ENCODE results near the gene FAM219A.

The FAM219A gene

GRCh38 chr9:34498553-34498952, 40.2 kb upstream of the FAM219A start:
- no peak for DNase-seq (ENCODE audit: low spot score)
- in situ Hi-C loops (cut with MboI; ENCODE audit: low pct_unique_long_range_greater_than_20kb, low sequenced_read_pairs, unreplicated experiment), result loop anchor here (10.0 kb wide), 1 partner anchor 64 kb away; no protein-coding TSS in a partner anchor
- TF ChIP-seq, protein P1, sequence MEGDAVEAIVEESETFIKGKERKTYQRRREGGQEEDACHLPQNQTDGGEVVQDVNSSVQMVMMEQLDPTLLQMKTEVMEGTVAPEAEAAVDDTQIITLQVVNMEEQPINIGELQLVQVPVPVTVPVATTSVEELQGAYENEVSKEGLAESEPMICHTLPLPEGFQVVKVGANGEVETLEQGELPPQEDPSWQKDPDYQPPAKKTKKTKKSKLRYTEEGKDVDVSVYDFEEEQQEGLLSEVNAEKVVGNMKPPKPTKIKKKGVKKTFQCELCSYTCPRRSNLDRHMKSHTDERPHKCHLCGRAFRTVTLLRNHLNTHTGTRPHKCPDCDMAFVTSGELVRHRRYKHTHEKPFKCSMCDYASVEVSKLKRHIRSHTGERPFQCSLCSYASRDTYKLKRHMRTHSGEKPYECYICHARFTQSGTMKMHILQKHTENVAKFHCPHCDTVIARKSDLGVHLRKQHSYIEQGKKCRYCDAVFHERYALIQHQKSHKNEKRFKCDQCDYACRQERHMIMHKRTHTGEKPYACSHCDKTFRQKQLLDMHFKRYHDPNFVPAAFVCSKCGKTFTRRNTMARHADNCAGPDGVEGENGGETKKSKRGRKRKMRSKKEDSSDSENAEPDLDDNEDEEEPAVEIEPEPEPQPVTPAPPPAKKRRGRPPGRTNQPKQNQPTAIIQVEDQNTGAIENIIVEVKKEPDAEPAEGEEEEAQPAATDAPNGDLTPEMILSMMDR (IDR thresholded peaks at IDR 0.05; ENCODE audit: extremely low read depth, insufficient read depth, missing control alignments), result no peak

GRCh38 chr9:34496149-34496712, 37.9 kb upstream of the FAM219A start:
- DNase-seq (ENCODE audit: low spot score), result no peak
- TF ChIP-seq, protein P1 (IDR thresholded peaks at IDR 0.05; ENCODE audit: extremely low read depth, insufficient read depth, missing control alignments), result no peak
- in situ Hi-C loops (cut with MboI; ENCODE audit: low pct_unique_long_range_greater_than_20kb, low sequenced_read_pairs, unreplicated experiment), result loop anchor here (10.0 kb wide), 1 partner anchor 61 kb away; no protein-coding TSS in a partner anchor

- in situ Hi-C loops (cut with MboI; ENCODE audit: low pct_unique_long_range_greater_than_20kb, low sequenced_read_pairs, unreplicated experiment), result loop anchor here (10.0 kb wide), 1 partner anchor 59 kb away; no protein-coding TSS in a partner anchor
- no peak for DNase-seq (ENCODE audit: low spot score)
- TF ChIP-seq, protein P1 (IDR thresholded peaks at IDR 0.05; ENCODE audit: extremely low read depth, insufficient read depth, missing control alignments), result no peak
Measured at GRCh38 chr9:34493972-34494535, 35.7 kb upstream of the FAM219A start.

DNA sequence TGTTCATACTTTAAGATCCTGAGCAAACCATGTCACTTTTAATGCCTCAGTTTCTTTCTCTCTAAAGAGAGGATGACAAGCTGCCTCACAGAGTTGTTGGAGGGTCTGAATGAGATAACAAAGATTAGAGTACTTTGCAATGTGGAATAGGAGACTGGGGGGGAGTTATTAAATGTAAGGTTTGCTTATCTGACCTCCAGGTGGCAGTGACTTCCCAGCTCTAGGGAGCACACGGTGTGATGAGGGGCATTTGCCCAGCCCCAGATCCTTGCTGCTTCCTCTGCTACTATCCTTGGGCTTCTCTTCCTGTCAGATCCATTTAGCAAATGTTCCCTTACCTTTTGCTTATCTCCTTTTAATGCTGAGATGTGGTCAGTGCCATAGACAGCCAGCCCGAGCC, 33.7 kb upstream of the FAM219A start:
- in situ Hi-C loops (cut with MboI; ENCODE audit: low pct_unique_long_range_greater_than_20kb, low sequenced_read_pairs, unreplicated experiment), result loop anchor here (10.0 kb wide), 1 partner anchor 57 kb away; no protein-coding TSS in a partner anchor
- TF ChIP-seq, protein P1 (IDR thresholded peaks at IDR 0.05; ENCODE audit: extremely low read depth, insufficient read depth, missing control alignments), result no peak
- no peak for DNase-seq (ENCODE audit: low spot score)

DNA sequence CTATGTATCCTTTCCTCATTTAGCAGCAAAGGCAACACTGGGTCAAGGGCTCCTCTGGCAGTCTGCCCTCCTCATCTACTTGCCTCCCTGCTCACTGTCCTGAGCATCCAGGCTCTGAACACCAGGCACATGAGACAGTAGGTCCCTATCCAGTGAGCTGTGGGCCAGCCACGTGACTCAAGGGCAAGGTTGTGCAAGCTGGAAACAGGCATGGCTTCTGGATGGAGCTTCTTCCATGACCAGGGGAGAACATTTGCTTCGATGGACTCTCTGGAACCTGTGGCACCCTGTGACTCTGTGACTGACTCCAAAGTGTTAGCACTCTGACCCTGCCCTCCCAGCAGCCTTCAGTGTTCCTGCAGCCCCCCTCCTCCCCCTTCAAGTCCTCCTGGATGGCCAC, 33.2 kb upstream of the FAM219A start:
- in situ Hi-C loops (cut with MboI; ENCODE audit: low pct_unique_long_range_greater_than_20kb, low sequenced_read_pairs, unreplicated experiment), result loop anchor here (10.0 kb wide), 1 partner anchor 57 kb away; no protein-coding TSS in a partner anchor
- DNase-seq (ENCODE audit: low spot score), result no peak
- TF ChIP-seq, protein P1 (IDR thresholded peaks at IDR 0.05; ENCODE audit: extremely low read depth, insufficient read depth, missing control alignments), result no peak

- DNase-seq (ENCODE audit: low spot score), result no peak
- TF ChIP-seq, protein P1 (IDR thresholded peaks at IDR 0.05; ENCODE audit: extremely low read depth, insufficient read depth, missing control alignments), result no peak
- in situ Hi-C loops (cut with MboI; ENCODE audit: low pct_unique_long_range_greater_than_20kb, low sequenced_read_pairs, unreplicated experiment), result loop anchor here (10.0 kb wide), 1 partner anchor 56 kb away; no protein-coding TSS in a partner anchor
Measured at GRCh38 chr9:34490760-34491159, 32.4 kb upstream of the FAM219A start.

All from GM13977 (cell line).